Measurements from ENCODE around the gene PML. TPM values are rescaled to one million over a fixed set of nuclear protein-coding genes. Genes with fewer than 3 reads are reported as not detected.
A peak's percentile ranks its signal among the peaks of the same experiment; 100 is the strongest.

The PML gene
- total and polyA plus RNA-seq, 2 of the 4 experiments (the other 2 are of a cell fraction) = 8.8 to 22.6 TPM

- H4K91ac ChIP-seq (ENCODE audit: insufficient read depth, low read depth, low read length) = peak overlapping the region; percentile 88
- whole genome bisulfite sequencing, 2 experiments (ENCODE audit: extremely low coverage in 2 of 2, insufficient read length in 1 of 2) = 29% methylated on average over 4 of the region's 17 CpGs; no CpG with 5 or more reads in 1 of the 2 experiments
- H3K79me1 ChIP-seq (ENCODE audit: low read depth in 1 of 2, low read length in 2 of 2) = peaks cover 0 to 5% of the 10 kb centered on the region in 2 experiments; a peak in 2 of 4 replicates
- peak overlapping the region; percentile 64 for H3K4me2 ChIP-seq (ENCODE audit: low read depth, low read length)
- H3K27ac ChIP-seq (ENCODE audit: insufficient read depth, low read length) = no peak overlapping the region
- peak overlapping the region; percentile 91 for H2AK5ac ChIP-seq (ENCODE audit: low read depth, low read length)
- H3K23ac ChIP-seq (ENCODE audit: low read depth, low read length) = no peak overlapping the region
- peaks cover 7% of the 10 kb centered on the region for H3K27me3 ChIP-seq (ENCODE audit: control insufficient read depth, insufficient read depth, low read length)
- peaks cover 4% of the 10 kb centered on the region; the same call in 1 of the 2 replicates for H3K9me3 ChIP-seq (ENCODE audit: control insufficient read depth, insufficient read depth, low read length)
- peak overlapping the region; percentile 83 for H2BK120ac ChIP-seq (ENCODE audit: low read depth, low read length)
- peak overlapping the region; percentile 62 for H4K5ac ChIP-seq (ENCODE audit: low read depth, low read length)
- peak overlapping the region; percentile 76 for H2AFZ ChIP-seq (replicated peaks; ENCODE audit: low read length, poor library complexity)
- H2BK5ac ChIP-seq (ENCODE audit: low read depth, low read length, poor library complexity, severe bottlenecking) = no peak overlapping the region
- in situ Hi-C loops (cut with MboI; ENCODE audit: low sequenced_read_pairs) = loop anchor here (5.0 kb wide), 1 partner anchor 268 kb away; no protein-coding TSS in a partner anchor
- H3K4me3 ChIP-seq (ENCODE audit: insufficient read depth, low read depth, low read length) = no peak overlapping the region
- no TSS peak for BruUV-seq (replicated peaks)
- no peak overlapping the region for H3K56ac ChIP-seq (ENCODE audit: extremely low read depth, insufficient read depth, low read length)
- ChIA-PET CTCF (interaction anchor here (0.6 to 2.1 kb wide), 9 partner anchors 13 to 267 kb away, joined by 3 to 18 read pairs (median 4); partner anchors contain the start of gene PML), POLR2A (ENCODE audit: unreplicated experiment) (no interaction called here)
- peak overlapping the region; percentile 74 for H3K14ac ChIP-seq (replicated peaks; ENCODE audit: low read depth, low read length)
- H2AK9ac ChIP-seq (replicated peaks; ENCODE audit: low read depth, low read length, poor library complexity) = no peak overlapping the region
- ATAC-seq (ENCODE audit: low read depth) (peak; percentile 73), DNase-seq (peak; percentile 44)
- peak overlapping the region; percentile 87 for H2BK20ac ChIP-seq (ENCODE audit: low read depth, low read length)
- no peaks in the 10 kb centered on the region for H3K36me3 ChIP-seq (ENCODE audit: control insufficient read depth, insufficient read depth, low read length)
- no peaks in the 10 kb centered on the region for H4K20me1 ChIP-seq (ENCODE audit: insufficient read depth, low read length)
- H3K18ac ChIP-seq (ENCODE audit: low read depth, low read length) = peak overlapping the region; percentile 42
- dilution Hi-C loops (cut with HindIII; ENCODE audit: low sequenced_read_pairs, unreplicated experiment) = no loop called here
- H2BK15ac ChIP-seq (ENCODE audit: low read depth, low read length) = peak overlapping the region; percentile 79; the same call in 2 of the 3 replicates
- H3K9ac ChIP-seq (ENCODE audit: low read depth, low read length) = peak overlapping the region; percentile 4; the same call in 1 of the 2 replicates
- peaks cover 25% of the 10 kb centered on the region for H3K4me1 ChIP-seq (ENCODE audit: control insufficient read depth, insufficient read depth, low read length)
- peak overlapping the region; percentile 82 for H3K4ac ChIP-seq (ENCODE audit: low read depth, low read length)
- intact Hi-C loops (cut with micrococcal nuclease) = loop anchor here (1.0 to 5.0 kb wide), 3 partner anchors 73 to 268 kb away; no protein-coding TSS in a partner anchor
- peak overlapping the region; percentile 33 to 85; a peak in 2 of 4 replicates for H4K8ac ChIP-seq (ENCODE audit: low read depth in 2 of 2, low read length in 2 of 2)
- peaks cover 14% of the 10 kb centered on the region for H3K9me1 ChIP-seq (ENCODE audit: insufficient read depth, low read length)
- TF ChIP-seq CEBPB (IDR thresholded peaks at IDR 0.05; ENCODE audit: low read depth, low read length) (peak; percentile 59), FOS (IDR thresholded peaks at IDR 0.05; ENCODE audit: low read depth, low read length) (no peak), MXI1 (IDR thresholded peaks at IDR 0.05; ENCODE audit: borderline replicate concordance, low read depth, low read length) (no peak), RFX5 (IDR thresholded peaks at IDR 0.05; ENCODE audit: low read depth, low read length) (no peak), SMC3 (IDR thresholded peaks at IDR 0.05; ENCODE audit: low read depth, low read length) (peak; percentile 39), BHLHE40 (IDR thresholded peaks at IDR 0.05; ENCODE audit: low read depth, low read length) (no peak), ELK1 (IDR thresholded peaks at IDR 0.05; ENCODE audit: borderline replicate concordance, low read depth, low read length) (no peak), MAFK (IDR thresholded peaks at IDR 0.05; ENCODE audit: low read depth, low read length) (no peak), RAD21 (IDR thresholded peaks at IDR 0.05; ENCODE audit: low read length) (peak; percentile 78), NFE2L2 (IDR thresholded peaks at IDR 0.05; ENCODE audit: low read depth, low read length) (no peak), MAZ (IDR thresholded peaks at IDR 0.05; ENCODE audit: borderline replicate concordance, low read depth, low read length) (peak; percentile 81; the same call in 1 of the 2 replicates), CHD1 (IDR thresholded peaks at IDR 0.05; ENCODE audit: low read depth, low read length) (no peak), POLR2A (IDR thresholded peaks at IDR 0.05; ENCODE audit: low read depth, low read length) (no peak), CTCF (conservative IDR thresholded peaks at IDR 0.05; ENCODE audit: low read depth, low read length) (peak; percentile 63), RCOR1 (IDR thresholded peaks at IDR 0.05; ENCODE audit: insufficient replicate concordance, low read length) (no peak)
Measured at GRCh38 chr15:74053941-74054529, 59.5 kb downstream of the PML start.

Data from IMR-90 (cell line).